GM12891 (cell line): ENCODE data around the gene CYP2C19.

Experiments used
- POLR2A ChIP-seq: IDR thresholded peaks from 2 replicates; pipeline ENCODE4 v1.6.1; 2011; ENCODE audit warnings: low read depth, low read length, control low read depth
- POLR2AphosphoS5 ChIP-seq: IDR thresholded peaks from 2 replicates; pipeline ENCODE4 v1.6.1; 2011; ENCODE audit warnings: low read depth, low read length, control low read depth
- POU2F2 ChIP-seq: IDR thresholded peaks from 2 replicates; pipeline ENCODE4 v1.6.1; 2011; ENCODE audit warnings: low read depth, mild to moderate bottlenecking, control low read depth, low read length, moderate library complexity
- SPI1 ChIP-seq: IDR thresholded peaks from 2 replicates; pipeline ENCODE4 v1.6.1; 2011; ENCODE audit warnings: low read depth, low read length, control low read depth
- TAF1 ChIP-seq: IDR thresholded peaks from 2 replicates; pipeline ENCODE4 v1.6.1; 2011; ENCODE audit warnings: low read depth, low read length, control low read depth

DNA sequence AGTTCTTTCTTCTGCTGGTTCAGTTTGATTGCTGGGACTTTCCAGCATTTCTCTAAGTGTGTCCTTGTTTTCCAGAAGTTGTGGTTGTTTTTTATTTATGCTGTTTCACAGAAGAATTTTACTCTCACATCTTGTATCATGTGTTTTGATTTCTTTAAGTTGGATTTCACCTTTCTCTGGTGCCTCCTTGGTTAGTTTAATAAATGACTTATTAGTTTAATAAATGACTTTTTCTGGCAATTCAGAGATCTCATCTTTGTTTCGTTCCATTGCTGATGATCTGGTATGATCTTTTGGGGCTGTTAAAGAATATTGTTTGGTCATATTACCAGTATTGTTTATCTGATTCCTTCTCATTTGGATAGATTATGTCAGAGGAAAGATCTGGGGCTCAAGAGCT is 116.2 kb downstream of the CYP2C19 start:
- TF ChIP-seq POLR2A (no peak), TAF1 (no peak), POLR2AphosphoS5 (no peak), SPI1 (no peak), POU2F2 (no peak)
